NCI-H146 treated with DMSO at 0.1 percent for 48 hours (cell line): Measurements from ENCODE around the gene ATP11A.

ENCODE experiments used
- DNase-seq: peaks from one replicate; lab custom pipeline; 2025; ENCODE audit not compliant: unreplicated experiment; lab: John Stamatoyannopoulos, UW

The ATP11A gene

GRCh38 chr13:112690283-112690929, 568 bp downstream of the ATP11A start:
- DNase-seq, result no peak

- no peak for DNase-seq
These were observed 2.3 kb downstream of the ATP11A start for GRCh38 chr13:112692104-112692503.

GRCh38 chr13:112692586-112692985, 2.7 kb downstream of the ATP11A start:
- no peak for DNase-seq

- no peak for DNase-seq
These were observed 4.1 kb downstream of the ATP11A start for GRCh38 chr13:112693831-112694497.

- no peak for DNase-seq
These were observed 5.3 kb downstream of the ATP11A start for GRCh38 chr13:112695121-112695520.

GRCh38 chr13:112696001-112696868, 6.4 kb downstream of the ATP11A start:
- DNase-seq, result no peak

GRCh38 chr13:112696869-112697465, 7.1 kb downstream of the ATP11A start:
- DNase-seq, result no peak

GRCh38 chr13:112697756-112698655, 8.2 kb downstream of the ATP11A start:
- DNase-seq, result no peak

GRCh38 chr13:112699322-112699918, 9.6 kb downstream of the ATP11A start:
- DNase-seq, result no peak

GRCh38 chr13:112700291-112701060, 10.6 kb downstream of the ATP11A start:
- DNase-seq, result no peak

- DNase-seq, result no peak
These were observed 12.6 kb downstream of the ATP11A start for GRCh38 chr13:112702341-112702985.

- DNase-seq, result no peak
These were observed 13.1 kb downstream of the ATP11A start for GRCh38 chr13:112702986-112703379.

GRCh38 chr13:112703449-112704284, 13.8 kb downstream of the ATP11A start:
- DNase-seq, result no peak

- no peak for DNase-seq
These were observed 14.7 kb downstream of the ATP11A start for GRCh38 chr13:112704308-112705145.

- DNase-seq, result no peak
These were observed 15.4 kb downstream of the ATP11A start for GRCh38 chr13:112705286-112705685.

GRCh38 chr13:112706171-112706570, 16.3 kb downstream of the ATP11A start:
- DNase-seq, result no peak
